CD1c-positive myeloid dendritic cell (primary cell): ENCODE results near the gene MRPL44.
"Not testable (repeated sequence)": the region's sequence is repeated elsewhere in the genome, so short reads cannot be mapped to it uniquely, and the experiment has no call there.

Experiments used
- DNase-seq: peaks from one replicate; pipeline ENCODE4 v3.0.0-alpha.2; 2016; ENCODE audit errors: extremely low spot score

The MRPL44 gene

GRCh38 chr2:223970343-223971128 lies 13.3 kb downstream of the MRPL44 start:
- DNase-seq, result peak; percentile 82

- DNase-seq, result no peak
Observed at GRCh38 chr2:223971731-223972130, 14.5 kb downstream of the MRPL44 start.

GRCh38 chr2:223972656-223973102 lies 15.4 kb downstream of the MRPL44 start:
- DNase-seq, result no peak

GRCh38 chr2:223973606-223974005 lies 16.3 kb downstream of the MRPL44 start:
- no peak for DNase-seq

- DNase-seq, result no peak
Observed at GRCh38 chr2:223976635-223977226, 19.5 kb downstream of the MRPL44 start.

GRCh38 chr2:223978451-223978850 lies 21.2 kb downstream of the MRPL44 start:
- DNase-seq, result no peak

GRCh38 chr2:223979730-223980396 lies 22.6 kb downstream of the MRPL44 start:
- DNase-seq, result no peak

- no peak for DNase-seq
Observed at GRCh38 chr2:223980397-223980735, 23.1 kb downstream of the MRPL44 start.

GRCh38 chr2:223980803-223981202 lies 23.5 kb downstream of the MRPL44 start:
- no peak for DNase-seq

- no peak for DNase-seq
Observed at GRCh38 chr2:223981241-223981640, 24.0 kb downstream of the MRPL44 start.

GRCh38 chr2:223989206-223989855 lies 32.1 kb downstream of the MRPL44 start:
- no peak for DNase-seq

GRCh38 chr2:223989856-223990232 lies 32.6 kb downstream of the MRPL44 start:
- DNase-seq, result no peak

GRCh38 chr2:223991611-223992010 lies 34.3 kb downstream of the MRPL44 start:
- no peak for DNase-seq

- peak; percentile 80 for DNase-seq
Observed at GRCh38 chr2:223993634-223994232, 36.5 kb downstream of the MRPL44 start.

GRCh38 chr2:223994562-223995162 lies 37.4 kb downstream of the MRPL44 start:
- no peak for DNase-seq

GRCh38 chr2:223995569-223995968 lies 38.3 kb downstream of the MRPL44 start:
- DNase-seq, result no peak

GRCh38 chr2:223996391-223996790 lies 39.1 kb downstream of the MRPL44 start:
- DNase-seq, result no peak

- no peak for DNase-seq
Observed at GRCh38 chr2:223997938-223998337, 40.7 kb downstream of the MRPL44 start.

- no peak for DNase-seq
Observed at GRCh38 chr2:223998948-223999347, 41.7 kb downstream of the MRPL44 start.

GRCh38 chr2:223999862-224000261 lies 42.6 kb downstream of the MRPL44 start:
- DNase-seq, result no peak

- DNase-seq, result not testable (repeated sequence)
Observed at GRCh38 chr2:224000662-224001061, 43.4 kb downstream of the MRPL44 start.
